H1 (cell line): ENCODE measurements around the gene OPRD1. TPM values are rescaled to one million over a fixed set of nuclear protein-coding genes. Genes with fewer than 3 reads are reported as not detected.

Experiments used
- CTCF ChIA-PET: fragments of 300-600 bp; sonication (Branson Sonifier 250); formaldehyde crosslinking; loops from one replicate; lab custom pipeline; 2021; ENCODE audit not compliant: partially characterized antibody; lab: Charles Lee
- POLR2A ChIA-PET: fragments of 300-600 bp; sonication (Branson Sonifier 250); formaldehyde crosslinking; loops from one replicate; lab custom pipeline; 2021; ENCODE audit warnings: inconsistent platforms; ENCODE audit not compliant: partially characterized antibody; lab: Charles Lee
- DNase-seq, 2 experiments: peaks; one replicate each; pipeline versions ENCODE4 v3.0.0 to v3.0.0-alpha.2; 2010 to 2022; ENCODE audit warnings: low spot score in 2 of 2, low read depth in 1 of 2, mixed read lengths in 1 of 2
- FAIRE-seq: peaks from 2 replicates; lab custom pipeline; 2011; peaks lifted over from hg19 to GRCh38; lab: Jason Lieb, UNC
- H2AFZ ChIP-seq: 2 replicates; pipeline ENCODE4 v1.8.1; 2012; ENCODE audit warnings: low read length, inconsistent platforms
- H2AK5ac ChIP-seq: 2 replicates; pipeline ENCODE4 v1.6.1; 2013; ENCODE audit warnings: low read depth, low read length
- H2BK120ac ChIP-seq: replicated peaks from 2 replicates; pipeline ENCODE3; 2013; ENCODE audit warnings: low read depth, low read length, inconsistent platforms
- H2BK12ac ChIP-seq: 2 replicates; pipeline ENCODE4 v1.6.1; 2013; ENCODE audit warnings: low read depth, low read length
- H2BK15ac ChIP-seq: 2 replicates; pipeline ENCODE4 v1.6.1; 2013; ENCODE audit warnings: low read length
- H2BK20ac ChIP-seq: 2 replicates; pipeline ENCODE4 v1.6.1; 2013; ENCODE audit warnings: low read length
- H2BK5ac ChIP-seq: 2 replicates; pipeline ENCODE4 v1.6.1; 2013; ENCODE audit warnings: low read depth, low read length
- H3K14ac ChIP-seq: 2 replicates; pipeline ENCODE4 v1.6.1; 2013; ENCODE audit warnings: inconsistent platforms; ENCODE audit not compliant: insufficient read length
- H3K18ac ChIP-seq: 2 replicates; pipeline ENCODE4 v1.6.1; 2013; ENCODE audit warnings: low read length; ENCODE audit errors: extremely low read depth
- H3K23ac ChIP-seq: 2 replicates; pipeline ENCODE4 v1.6.1; 2013; ENCODE audit warnings: inconsistent platforms; ENCODE audit not compliant: insufficient read length
- H3K23me2 ChIP-seq: 2 replicates; pipeline ENCODE4 v1.6.1; 2013; ENCODE audit warnings: low read depth, low read length
- H3K27ac ChIP-seq: 2 replicates; pipeline ENCODE4 v1.6.1; 2011; ENCODE audit warnings: low read depth, low read length, inconsistent platforms
- H3K27me3 ChIP-seq, 4 experiments: replicated peaks in 1 of 4; 1 replicate in 1 of 4; 2 replicates in 3 of 4; pipeline versions ENCODE4 v1.6.1 to v1.8.1; 2011 to 2013; ENCODE audit warnings: low read length in 3 of 4, mild to moderate bottlenecking in 3 of 4, inconsistent platforms in 2 of 4, mixed read lengths in 2 of 4, moderate library complexity in 1 of 4; ENCODE audit not compliant: control insufficient read depth in 3 of 4, insufficient read depth in 3 of 4; ENCODE audit errors: extremely low read depth in 1 of 4
- H3K36me3 ChIP-seq, 4 experiments: 2 replicates each; pipeline versions ENCODE4 v1.6.1 to v1.8.1; 2011 to 2013; ENCODE audit warnings: mild to moderate bottlenecking in 4 of 4, low read length in 3 of 4, moderate library complexity in 2 of 4, control low read depth in 1 of 4, inconsistent platforms in 1 of 4; ENCODE audit not compliant: insufficient read depth in 4 of 4, control insufficient read depth in 2 of 4
- H3K4ac ChIP-seq: replicated peaks from 2 replicates; pipeline ENCODE3; 2013; ENCODE audit warnings: low read length, low read depth, mixed read lengths, inconsistent platforms; ENCODE audit not compliant: insufficient read length
- H3K4me1 ChIP-seq, 4 experiments: replicated peaks in 1 of 4; 1 replicate in 1 of 4; 2 replicates in 3 of 4; pipeline versions ENCODE4 v1.6.1 to v1.8.1; 2011 to 2013; ENCODE audit warnings: low read length in 3 of 4, inconsistent platforms in 2 of 4, mixed read lengths in 1 of 4; ENCODE audit not compliant: insufficient read depth in 4 of 4, control insufficient read depth in 3 of 4
- H3K4me2 ChIP-seq, 2 experiments: 2 replicates each; pipeline versions ENCODE4 v1.6.1 to v1.8.1; 2011 to 2013; ENCODE audit warnings: low read depth in 2 of 2, low read length in 2 of 2, control low read depth in 1 of 2, inconsistent platforms in 1 of 2, mild to moderate bottlenecking in 1 of 2; ENCODE audit not compliant: insufficient read depth in 1 of 2
- H3K4me3 ChIP-seq, 4 experiments: fragments of 200-600, 300-600 bp in 1 of 4; sonication (generic), shearing (Covaris generic), sonication (Bioruptor Twin) in 1 of 4; 2 replicates each; pipeline versions ENCODE4 v1.5.1 to v1.8.1; 2011 to 2016; ENCODE audit warnings: low read length in 4 of 4, low read depth in 3 of 4, control low read depth in 2 of 4, inconsistent platforms in 2 of 4, mild to moderate bottlenecking in 2 of 4, mixed read lengths in 1 of 4, moderate library complexity in 1 of 4; ENCODE audit not compliant: insufficient read depth in 2 of 4; ENCODE audit errors: extremely low read depth in 1 of 4
- H3K56ac ChIP-seq: replicated peaks from 2 replicates; pipeline ENCODE3; 2013; ENCODE audit warnings: low read depth, mild to moderate bottlenecking, mixed read lengths, low read length, inconsistent platforms; ENCODE audit not compliant: insufficient read length
- H3K79me1 ChIP-seq: 2 replicates; pipeline ENCODE4 v1.6.1; 2013; ENCODE audit warnings: low read depth, low read length, control low read depth
- H3K79me2 ChIP-seq, 2 experiments: 2 replicates each; pipeline versions ENCODE4 v1.6.1 to v1.8.1; 2012 to 2013; ENCODE audit warnings: low read length in 2 of 2, mild to moderate bottlenecking in 2 of 2, inconsistent platforms in 1 of 2; ENCODE audit not compliant: insufficient read depth in 2 of 2, control insufficient read depth in 1 of 2
- H3K9ac ChIP-seq, 4 experiments: replicated peaks in 1 of 4; 1 replicate in 1 of 4; 2 replicates in 3 of 4; pipeline versions ENCODE4 v1.6.1 to v1.8.1; 2011 to 2013; ENCODE audit warnings: low read depth in 3 of 4, low read length in 3 of 4, control low read depth in 2 of 4, mild to moderate bottlenecking in 2 of 4, moderate library complexity in 2 of 4, inconsistent platforms in 1 of 4; ENCODE audit errors: extremely low read depth in 1 of 4
- H3K9me3 ChIP-seq, 2 experiments: 2 replicates each; pipeline versions ENCODE4 v1.6.1 to v1.8.1; 2012 to 2013; ENCODE audit warnings: mild to moderate bottlenecking in 2 of 2, moderate library complexity in 2 of 2, control low read depth in 1 of 2, inconsistent platforms in 1 of 2, low read depth in 1 of 2, low read length in 1 of 2, mixed read lengths in 1 of 2; ENCODE audit not compliant: insufficient read depth in 2 of 2
- H4K20me1 ChIP-seq, 2 experiments: replicated peaks in 1 of 2; 2 replicates each; pipeline versions ENCODE3 to v1.8.1; 2011 to 2013; ENCODE audit warnings: inconsistent platforms in 2 of 2, low read length in 2 of 2, mild to moderate bottlenecking in 1 of 2; ENCODE audit not compliant: insufficient read depth in 2 of 2, control insufficient read depth in 1 of 2
- H4K5ac ChIP-seq: 2 replicates; pipeline ENCODE4 v1.6.1; 2013; ENCODE audit warnings: low read length, low read depth, mixed read lengths, inconsistent platforms; ENCODE audit not compliant: insufficient read length
- H4K8ac ChIP-seq: 2 replicates; pipeline ENCODE4 v1.8.0; 2013; ENCODE audit warnings: mild to moderate bottlenecking, moderate library complexity, low read length, inconsistent platforms; ENCODE audit not compliant: insufficient read depth; ENCODE audit errors: extremely low read depth
- H4K91ac ChIP-seq: replicated peaks from 2 replicates; pipeline ENCODE3; 2013; ENCODE audit warnings: low read length, mixed read lengths, inconsistent platforms; ENCODE audit not compliant: insufficient read length
- MAX ChIP-seq: IDR thresholded peaks from 2 replicates; pipeline ENCODE4 v1.6.1; 2012; ENCODE audit warnings: inconsistent platforms
- SP1 ChIP-seq: IDR thresholded peaks from 2 replicates; pipeline ENCODE4 v1.6.1; 2011; ENCODE audit warnings: low read depth, low read length
- ZNF274 ChIP-seq: IDR thresholded peaks from 2 replicates; pipeline ENCODE4 v1.7.0; 2012; ENCODE audit warnings: low read length, borderline replicate concordance; ENCODE audit errors: extremely low read depth
- WGBS, 2 experiments: shearing (Covaris generic) in 1 of 2; methylation state at CpG; one replicate each; pipeline versions ENCODE4 v1.1.6 to v1.1.7; 2013 to 2015; ENCODE audit warnings: low lambda C conversion rate in 2 of 2, mixed read lengths in 2 of 2, inconsistent platforms in 1 of 2, low coverage in 1 of 2, missing lambda C conversion rate in 1 of 2; ENCODE audit not compliant: insufficient replicate concordance in 2 of 2, insufficient coverage in 1 of 2, insufficient read length in 1 of 2; ENCODE audit errors: extremely low coverage in 1 of 2, missing lambda C conversion rate in 1 of 2; 5-methylcytosine and 5-hydroxymethylcytosine counted together
- polyA plus RNA-seq, 7 experiments: library from polyadenylated mRNA; depleted of rRNA in 3 of 7; stranded (reverse) in 5 of 7; unstranded in 2 of 7; fragments of >200 nt in 5 of 7; fragments of 200-250 nt in 2 of 7; gene quantifications; 1 replicate in 5 of 7; 2 replicates in 1 of 7; 4 replicates in 1 of 7; pipeline versions ENCODE4 v1.2.1 to v1.2.3, GENCODE V29; 2011 to 2013; ENCODE audit warnings: missing spikeins in 2 of 7, mixed read lengths in 2 of 7
- total RNA-seq: library from RNA; stranded (reverse); fragmentation: NEBNext Ultra II Directional; extraction: Animal tissue kit (Norgen Biotek cat#: 25700); gene quantifications from 2 replicates; pipeline ENCODE4 v1.2.1, GENCODE V29; 2021

The OPRD1 gene
- total and polyA plus RNA-seq, 2 of the 8 experiments (the other 6 are each of a cell fraction or from before 2014, with no cell fraction given), result 2.6 to 3.7 TPM

DNA sequence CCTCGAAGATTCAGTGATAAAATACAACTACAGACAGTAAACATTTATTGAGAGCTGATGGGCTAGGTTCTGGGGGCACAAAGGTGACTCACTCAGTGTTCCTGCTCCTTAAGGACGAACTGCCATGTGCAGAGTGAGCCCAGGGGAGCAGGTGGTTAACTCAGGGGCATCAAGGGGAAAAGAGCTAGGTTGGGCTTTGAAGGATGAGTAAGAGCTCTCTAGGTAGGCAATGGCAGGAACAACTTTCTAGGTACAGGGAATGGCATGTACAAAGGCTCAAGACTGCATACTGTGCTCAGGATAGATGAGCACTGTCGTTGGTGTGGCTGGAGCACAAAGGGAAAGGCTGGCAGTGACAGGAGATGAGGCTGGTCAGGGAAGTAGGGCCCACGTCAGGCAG is 85.8 kb downstream of the OPRD1 start:
- FAIRE-seq (no peak), DNase-seq (no peak)
- H4K91ac ChIP-seq, result no peak overlapping the region
- no peak overlapping the region for H2AFZ ChIP-seq
- no peak overlapping the region for H4K5ac ChIP-seq
- no peaks in the 10 kb centered on the region for H3K79me2 ChIP-seq
- no peak overlapping the region for H3K23ac ChIP-seq
- H3K18ac ChIP-seq, result no peak overlapping the region
- H3K9ac ChIP-seq, result no peak overlapping the region
- no peak overlapping the region for H3K4ac ChIP-seq
- H3K14ac ChIP-seq, result no peak overlapping the region
- H3K9me3 ChIP-seq, result no peaks in the 10 kb centered on the region
- no peaks in the 10 kb centered on the region for H3K79me1 ChIP-seq
- no peak overlapping the region for H3K4me3 ChIP-seq
- H2BK5ac ChIP-seq, result no peak overlapping the region
- no peak overlapping the region for H2BK15ac ChIP-seq
- POLR2A ChIA-PET, result interaction anchor here (1.1 to 1.9 kb wide), 4 partner anchors 9 to 249 kb away, joined by 4 to 5 read pairs (median 4); partner anchors contain the start of genes EPB41 and RNU11
- TF ChIP-seq ZNF274, result no peak
- no peak for TF ChIP-seq MAX
- no peak for TF ChIP-seq SP1
- CTCF ChIA-PET, result interaction anchor here (0.8 to 12.1 kb wide), 4 partner anchors 10 to 135 kb away, joined by 3 to 130 read pairs (median 6); partner anchors contain the start of gene EPB41
- no peak overlapping the region for H2BK20ac ChIP-seq
- WGBS, 2 experiments, result 83% methylated on average over 3 of the region's 4 CpGs; no CpG with 5 or more reads in 1 of the 2 experiments
- peaks cover 0 to 3% (median 1%) of the 10 kb centered on the region in 4 experiments; a peak in 2 of 7 replicates for H3K4me1 ChIP-seq
- no peak overlapping the region for H3K27ac ChIP-seq
- H3K4me2 ChIP-seq, result no peak overlapping the region
- no peak overlapping the region for H2BK120ac ChIP-seq
- no peak overlapping the region for H2BK12ac ChIP-seq
- H2AK5ac ChIP-seq, result no peak overlapping the region
- H4K20me1 ChIP-seq, result no peaks in the 10 kb centered on the region
- H4K8ac ChIP-seq, result no peak overlapping the region
- no peak overlapping the region for H3K56ac ChIP-seq
- H3K27me3 ChIP-seq, result no peaks in the 10 kb centered on the region
- H3K23me2 ChIP-seq, result no peaks in the 10 kb centered on the region
- H3K36me3 ChIP-seq, result no peaks in the 10 kb centered on the region
